Kidney (tissue), 14 donors: ENCODE measurements around the gene MEX3A. TPM values are rescaled to one million over a fixed set of nuclear protein-coding genes. Genes with fewer than 3 reads are reported as not detected.

ENCODE experiments used
- DNase-seq, 5 donors: peaks; one replicate each; pipeline ENCODE4 v3.0.0-alpha.2; 2013 to 2020
- FAIRE-seq: peaks from 2 replicates; lab custom pipeline; 2012; peaks lifted over from hg19 to GRCh38; lab: Jason Lieb, UNC
- H3K27ac ChIP-seq, 2 donors: one replicate each; pipeline ENCODE4 v1.7.0; 2013; ENCODE audit warnings: low read depth in 2 of 2, low read length in 2 of 2, inconsistent platforms in 1 of 2
- H3K27me3 ChIP-seq: one replicate; pipeline ENCODE4 v1.7.1; 2013; ENCODE audit warnings: low read length, inconsistent platforms; ENCODE audit not compliant: control insufficient read depth, insufficient read depth
- H3K36me3 ChIP-seq, 3 donors: one replicate each; pipeline versions ENCODE4 v1.7.0 to v1.7.1; 2013; ENCODE audit warnings: low read length in 3 of 3, control low read depth in 1 of 3, inconsistent platforms in 1 of 3; ENCODE audit not compliant: insufficient read depth in 3 of 3, control insufficient read depth in 2 of 3
- H3K4me1 ChIP-seq, 3 donors: one replicate each; pipeline versions ENCODE4 v1.7.0 to v1.7.1; 2013; ENCODE audit warnings: low read length in 3 of 3, inconsistent platforms in 1 of 3, low read depth in 1 of 3; ENCODE audit not compliant: control insufficient read depth in 2 of 3, insufficient read depth in 2 of 3
- H3K4me3 ChIP-seq, 3 donors: one replicate each; pipeline versions ENCODE4 v1.7.0 to v1.8.1; 2013; ENCODE audit warnings: low read length in 3 of 3, control low read depth in 1 of 3, inconsistent platforms in 1 of 3
- H3K9ac ChIP-seq, 3 donors: one replicate each; pipeline versions ENCODE4 v1.7.0 to v1.7.1; 2013; ENCODE audit warnings: low read length in 3 of 3, control low read depth in 1 of 3, inconsistent platforms in 1 of 3
- H3K9me3 ChIP-seq, 3 donors: one replicate each; pipeline versions ENCODE4 v1.7.0 to v1.7.1; 2013; ENCODE audit warnings: low read length in 3 of 3, control low read depth in 1 of 3, inconsistent platforms in 1 of 3; ENCODE audit not compliant: control insufficient read depth in 2 of 3, insufficient read depth in 1 of 3
- intact Hi-C: fragments of 100-400 bp; cut with DNase I; formaldehyde crosslinking; loops from one replicate; pipeline ENCODE4 v1.11.1; 2022
- polyA plus RNA-seq: library from polyadenylated mRNA; stranded (reverse); fragments of 350-450 nt; fragmentation: Illumina TruSeq; extraction: RNeasy Lipid Tissue Mini Kit (QIAGEN cat#74804); gene quantifications from one replicate; pipeline ENCODE4 v1.2.3, GENCODE V29; 2014; ENCODE audit warnings: low read depth, low replicate concordance; ENCODE audit not compliant: insufficient read depth
- total RNA-seq: library from RNA; stranded (reverse); fragmentation: NEBNext Ultra II Directional; extraction: Animal tissue kit (Norgen Biotek cat#: 25700); gene quantifications from one replicate; pipeline ENCODE4 v1.2.1, GENCODE V29; 2021
- TF ChIP-seq, protein P1 (sequence below): IDR thresholded peaks from 3 replicates; pipeline ENCODE4 v1.5.1; 2012; ENCODE audit warnings: mild to moderate bottlenecking, moderate library complexity, borderline replicate concordance; ENCODE audit not compliant: insufficient read depth; ENCODE audit errors: extremely low read depth
- donor health status: control.
- donor health status: control.
- donor health status: control.
- donor health status: control.
- donor health status: control.
- donor health status: DM: yes; HTN: yes; CAD: no.
- donor health status: Normal renal cell carcinoma (clear cell type).

The MEX3A gene
- total and polyA plus RNA-seq, 2 donors from 2014 or later: 1.0 to 1.7 TPM

GRCh38 chr1:156106624-156107488 is 24.6 kb upstream of the MEX3A start:
- peak overlapping the region in 1 of 3 donors; percentile 76 for H3K9ac ChIP-seq
- H3K27ac ChIP-seq: peak overlapping the region; percentile 92 to 96
- peak overlapping the region in 1 of 3 donors; percentile 34 for H3K4me3 ChIP-seq
- peaks cover 4 to 38% (median 26%) of the 10 kb centered on the region in 3 donors for H3K4me1 ChIP-seq
- TF ChIP-seq, protein P1, sequence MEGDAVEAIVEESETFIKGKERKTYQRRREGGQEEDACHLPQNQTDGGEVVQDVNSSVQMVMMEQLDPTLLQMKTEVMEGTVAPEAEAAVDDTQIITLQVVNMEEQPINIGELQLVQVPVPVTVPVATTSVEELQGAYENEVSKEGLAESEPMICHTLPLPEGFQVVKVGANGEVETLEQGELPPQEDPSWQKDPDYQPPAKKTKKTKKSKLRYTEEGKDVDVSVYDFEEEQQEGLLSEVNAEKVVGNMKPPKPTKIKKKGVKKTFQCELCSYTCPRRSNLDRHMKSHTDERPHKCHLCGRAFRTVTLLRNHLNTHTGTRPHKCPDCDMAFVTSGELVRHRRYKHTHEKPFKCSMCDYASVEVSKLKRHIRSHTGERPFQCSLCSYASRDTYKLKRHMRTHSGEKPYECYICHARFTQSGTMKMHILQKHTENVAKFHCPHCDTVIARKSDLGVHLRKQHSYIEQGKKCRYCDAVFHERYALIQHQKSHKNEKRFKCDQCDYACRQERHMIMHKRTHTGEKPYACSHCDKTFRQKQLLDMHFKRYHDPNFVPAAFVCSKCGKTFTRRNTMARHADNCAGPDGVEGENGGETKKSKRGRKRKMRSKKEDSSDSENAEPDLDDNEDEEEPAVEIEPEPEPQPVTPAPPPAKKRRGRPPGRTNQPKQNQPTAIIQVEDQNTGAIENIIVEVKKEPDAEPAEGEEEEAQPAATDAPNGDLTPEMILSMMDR: no peak
- no peaks in the 10 kb centered on the region for H3K27me3 ChIP-seq
- intact Hi-C loops: no loop called here
- H3K36me3 ChIP-seq: no peaks in the 10 kb centered on the region
- DNase-seq (peak in 1 of 5 donors; percentile 62), FAIRE-seq (no peak)
- H3K9me3 ChIP-seq: no peaks in the 10 kb centered on the region

GRCh38 chr1:156104861-156105832 is 22.9 kb upstream of the MEX3A start:
- Histone ChIP-seq H3K4me1 (peaks cover 4 to 40% (median 33%) of the 10 kb centered on the region in 3 donors), H3K27ac (peak overlapping the region; percentile 95 to 96), H3K27me3 (no peaks in the 10 kb centered on the region), H3K36me3 (no peaks in the 10 kb centered on the region), H3K4me3 (peak overlapping the region in 1 of 3 donors; percentile 50), H3K9ac (peak overlapping the region in 2 of 3 donors; percentile 9 to 79), H3K9me3 (no peaks in the 10 kb centered on the region)
- TF ChIP-seq, protein P1: no peak
- DNase-seq (peak in 1 of 5 donors; percentile 53), FAIRE-seq (no peak)
- intact Hi-C loops: no loop called here

GRCh38 chr1:156104065-156104810 is 22.0 kb upstream of the MEX3A start:
- H3K27me3 ChIP-seq: no peaks in the 10 kb centered on the region
- H3K36me3 ChIP-seq: no peaks in the 10 kb centered on the region
- H3K27ac ChIP-seq: peak overlapping the region; percentile 95 to 96
- no peak for FAIRE-seq
- intact Hi-C loops: no loop called here
- DNase-seq: peak; percentile 86 to 96 (median 90)
- peak overlapping the region in 2 of 3 donors; percentile 45 to 79 for H3K9ac ChIP-seq
- peaks cover 4 to 40% (median 35%) of the 10 kb centered on the region in 3 donors for H3K4me1 ChIP-seq
- TF ChIP-seq, protein P1: no peak
- H3K4me3 ChIP-seq: no peak overlapping the region
- H3K9me3 ChIP-seq: no peaks in the 10 kb centered on the region
